Right ventricle myocardium inferior (tissue), 1 donor: ENCODE measurements around the gene LRRC49. TPM values are rescaled to one million over a fixed set of nuclear protein-coding genes. Genes with fewer than 3 reads are reported as not detected.

ENCODE experiments used
- ATAC-seq: fragments of 200-7000 bp; cut with Tn5 transposase; one replicate; pipeline ENCODE4 v1.9.1; 2020; ENCODE audit warnings: mild to moderate bottlenecking, moderate library complexity
- DNase-seq: peaks from one replicate; pipeline ENCODE4 v3.0.0; 2021; ENCODE audit errors: missing footprints
- intact Hi-C: fragments of 100-400 bp; cut with DNase I; formaldehyde crosslinking; loops from one replicate; pipeline ENCODE4 v1.11.0; 2022
- total RNA-seq: library from RNA; stranded (reverse); fragmentation: NEBNext Ultra II Directional; extraction: Animal tissue kit (Norgen Biotek cat#: 25700); gene quantifications from one replicate; pipeline ENCODE4 v1.2.1, GENCODE V29; 2021
- donor health status: DM: no; HTN: yes; CAD: no; lungs with severe emphysema.

LRRC49 gene
- total RNA-seq, 1 donor from 2014 or later = 70.9 TPM

DNA sequence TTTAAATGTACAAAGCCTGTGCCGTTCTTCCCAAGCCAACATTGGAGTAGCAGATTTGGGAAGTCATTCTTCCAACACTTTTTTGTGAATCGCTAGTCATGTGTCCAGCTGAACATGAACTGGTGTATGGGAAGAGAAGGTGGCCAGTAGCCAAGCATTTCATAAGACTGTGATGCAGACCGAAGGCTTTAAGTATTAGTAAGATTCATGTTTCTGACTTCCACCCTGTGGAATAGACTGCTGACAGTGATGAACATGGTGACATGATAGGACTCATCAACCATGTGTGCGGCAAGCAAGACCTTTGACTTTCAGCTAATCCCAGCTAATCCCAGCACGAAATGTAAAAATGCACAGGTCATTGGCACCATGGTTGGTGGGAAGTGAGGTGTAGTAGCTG is 174.4 kb downstream of the LRRC49 start:
- intact Hi-C loops = no loop called here
- ATAC-seq (peak; percentile 78), DNase-seq (no peak)

DNA sequence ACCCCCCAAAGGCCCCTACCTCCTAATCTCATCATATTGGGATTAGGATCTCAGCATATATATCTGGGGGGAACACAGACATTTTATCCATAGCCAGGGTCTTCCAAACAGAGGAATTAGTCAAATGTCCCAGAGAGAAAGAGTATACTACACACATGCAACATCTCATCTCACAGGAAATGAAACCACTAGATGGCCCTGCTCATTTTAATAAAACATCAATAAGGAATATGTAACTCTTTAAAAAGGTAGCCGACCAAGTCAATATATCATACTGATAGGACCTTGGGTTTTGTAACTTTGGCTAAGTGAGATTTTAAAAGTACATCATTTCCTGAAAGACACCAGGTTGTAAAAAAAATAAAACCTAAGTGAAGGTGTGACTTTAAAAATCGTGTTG is 177.1 kb downstream of the LRRC49 start:
- ATAC-seq = no peak
- no peak for DNase-seq
- intact Hi-C loops = no loop called here

DNA sequence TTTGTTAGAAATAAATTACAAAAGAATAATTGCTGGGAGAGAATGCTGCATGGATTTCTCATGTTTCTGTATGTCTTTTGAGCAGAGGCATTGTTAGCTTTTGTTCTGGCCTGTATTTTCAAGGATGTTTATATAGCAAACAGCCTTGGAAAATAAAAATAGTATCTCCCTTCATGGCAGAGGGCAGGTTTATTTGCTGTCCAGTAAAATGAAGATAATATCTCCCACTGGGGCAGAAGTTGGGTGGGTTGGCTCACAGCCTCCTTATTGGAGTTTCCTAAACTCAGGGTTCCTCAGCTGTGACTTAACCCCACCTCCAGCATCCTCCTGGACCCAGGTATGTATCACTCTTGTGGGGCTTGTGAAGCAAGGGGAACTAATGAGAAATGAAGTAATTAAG is 178.9 kb downstream of the LRRC49 start:
- intact Hi-C loops = no loop called here
- DNase-seq = no peak
- no peak for ATAC-seq

DNA sequence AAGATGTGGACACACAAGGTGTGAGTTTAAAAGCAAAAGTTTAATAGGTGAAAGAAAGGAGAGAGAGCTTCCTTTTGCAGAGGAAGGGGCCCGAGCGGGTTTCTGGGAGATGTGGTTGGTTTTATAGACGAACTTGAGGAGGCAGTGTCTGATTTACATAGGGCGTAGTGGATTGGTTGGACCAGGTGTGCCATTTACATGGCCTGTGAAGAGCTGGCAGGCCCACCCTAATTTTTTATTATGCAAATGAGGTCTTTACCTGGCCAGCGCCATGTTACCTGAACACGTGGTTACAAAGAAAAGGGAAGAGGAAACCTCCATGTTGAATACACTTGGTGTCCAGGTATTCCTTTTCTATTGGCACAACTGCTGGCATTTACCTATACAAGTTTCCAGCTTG is 179.8 kb downstream of the LRRC49 start:
- intact Hi-C loops = no loop called here
- no peak for ATAC-seq

DNA sequence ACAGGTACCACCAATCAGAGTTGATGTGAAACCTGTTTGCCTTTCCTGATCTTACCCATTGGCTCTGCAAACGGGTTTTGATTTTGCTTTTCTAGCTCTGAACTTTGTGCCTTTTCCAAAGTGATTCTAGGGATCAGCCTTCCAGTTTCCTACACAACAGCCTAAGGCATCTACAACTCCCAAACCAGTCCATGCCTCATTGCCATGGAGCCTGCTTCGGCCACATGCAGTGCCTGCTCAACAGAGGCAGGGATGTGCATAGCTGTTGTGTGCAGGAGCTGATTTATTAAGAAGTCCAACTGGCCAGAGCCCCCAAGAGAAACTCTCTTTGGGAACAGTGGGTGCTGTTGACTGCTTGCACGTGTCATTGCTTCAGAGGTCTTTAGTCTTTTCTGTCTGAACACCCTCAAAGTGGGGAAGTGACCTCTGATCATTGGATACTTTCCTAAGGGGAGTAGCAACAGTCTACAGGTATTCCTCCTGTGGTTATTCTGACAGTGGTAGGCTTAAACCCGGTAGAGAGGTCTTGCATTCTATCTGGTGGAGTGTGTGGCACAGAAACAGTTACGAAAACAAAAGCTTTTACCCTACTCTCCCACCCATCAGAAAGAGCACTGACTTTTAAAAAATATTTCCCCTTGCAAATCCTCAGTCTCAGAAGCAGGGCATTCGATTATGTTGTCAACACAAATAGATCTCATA is 186.0 kb downstream of the LRRC49 start:
- ATAC-seq (no peak), DNase-seq (no peak)
- intact Hi-C loops = no loop called here

More for the DNA sequence above, 179.8 kb downstream of the LRRC49 start:
- DNase-seq = no peak

DNA sequence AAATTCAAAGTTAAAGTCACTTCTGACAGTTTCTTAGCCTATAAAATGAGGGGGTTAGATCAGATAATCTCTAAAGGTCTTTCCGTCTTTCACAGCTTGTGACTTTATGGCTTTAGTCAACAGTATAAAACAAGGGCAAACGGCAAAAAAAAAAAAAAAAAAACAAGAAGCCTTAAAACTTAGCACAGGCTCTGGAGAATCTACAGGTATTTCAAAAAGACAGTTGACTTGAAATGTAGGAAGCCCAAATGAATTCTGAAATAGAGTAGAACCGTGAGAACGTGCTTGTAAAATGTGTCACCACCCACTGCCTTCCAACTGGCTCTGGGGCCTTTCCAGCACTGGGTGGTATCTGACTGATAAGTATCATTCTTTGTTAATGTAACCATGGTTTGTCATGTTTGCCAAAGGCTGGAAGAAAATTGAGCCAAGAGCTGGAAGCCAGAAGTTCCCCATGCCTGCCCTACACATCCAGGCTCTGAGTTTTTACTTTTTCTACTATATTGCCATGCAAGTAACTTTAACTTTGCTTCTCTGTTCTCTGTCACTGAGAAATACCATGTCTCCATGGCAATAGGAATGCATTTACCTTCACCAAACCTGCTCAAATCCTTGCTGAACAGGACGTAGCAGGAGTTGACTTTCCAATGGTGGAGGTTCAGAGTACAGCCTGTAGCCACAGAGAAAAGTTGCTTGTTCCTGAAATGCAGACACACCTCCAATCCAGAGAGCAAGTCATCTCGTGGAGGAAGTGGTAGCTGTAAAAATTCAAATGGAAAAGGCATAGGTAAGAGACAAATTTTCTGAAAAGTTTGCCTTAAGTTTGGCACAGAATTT is 186.8 kb downstream of the LRRC49 start:
- ATAC-seq = peak; percentile 49
- intact Hi-C loops = no loop called here
- no peak for DNase-seq

DNA sequence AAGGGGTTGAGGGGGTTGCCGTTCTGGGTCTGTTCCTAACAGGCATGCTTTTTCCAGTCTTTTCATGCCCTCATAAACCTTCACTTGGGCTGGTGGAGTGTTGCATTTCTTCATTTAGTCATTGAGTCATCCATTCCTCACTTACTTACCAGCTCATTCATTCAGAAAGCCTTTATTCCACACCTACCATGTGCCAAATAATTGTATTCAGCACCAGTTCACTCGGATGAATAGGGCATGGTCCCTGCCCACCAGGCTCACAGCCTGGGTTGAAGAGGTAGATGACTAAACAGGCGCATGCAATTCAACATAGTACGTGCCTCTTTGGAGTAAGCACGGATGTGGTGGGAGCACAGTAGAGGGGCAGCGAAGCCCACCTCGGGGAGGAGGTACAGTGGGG is 187.5 kb downstream of the LRRC49 start:
- DNase-seq (no peak), ATAC-seq (no peak)
- intact Hi-C loops = no loop called here

DNA sequence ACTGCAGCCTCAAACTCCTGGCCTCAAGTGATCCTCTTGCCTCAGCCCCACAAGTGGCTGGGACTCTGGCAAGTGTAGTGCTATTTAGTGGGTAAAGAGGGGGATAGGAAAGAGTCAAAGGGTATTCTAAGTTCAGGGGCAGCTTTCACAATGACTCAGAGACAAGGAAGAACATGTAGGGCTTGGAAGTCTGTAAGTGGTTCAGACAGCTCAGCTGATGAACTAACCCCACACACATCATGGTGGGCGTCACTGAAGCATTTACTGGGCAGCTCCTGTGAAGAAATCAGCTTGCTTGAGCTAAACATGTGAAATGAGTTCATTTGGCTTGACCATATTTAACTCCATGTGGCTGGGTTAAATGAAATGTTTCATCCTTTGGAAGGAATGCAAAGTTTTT is 188.1 kb downstream of the LRRC49 start:
- DNase-seq = no peak
- intact Hi-C loops = no loop called here
- ATAC-seq = no peak

DNA sequence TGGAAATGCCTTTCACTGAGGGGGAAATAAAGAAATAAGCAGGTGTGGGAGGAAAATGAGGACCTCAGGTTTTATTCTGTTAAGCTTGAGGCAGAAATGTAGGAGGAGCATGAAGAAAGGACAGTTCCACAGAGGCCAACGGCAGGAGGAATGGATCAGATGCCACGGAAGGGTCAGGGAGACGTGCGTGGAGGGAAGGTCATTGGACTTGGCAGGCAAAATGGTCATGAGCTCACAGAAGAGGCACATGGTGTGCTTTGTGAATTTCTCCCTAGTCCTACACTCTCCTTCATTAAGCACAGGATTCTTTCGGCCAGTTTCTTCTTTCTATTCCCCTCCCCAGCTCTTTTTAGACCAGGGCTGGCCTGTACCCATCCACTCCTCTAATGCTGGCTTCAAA is 190.2 kb downstream of the LRRC49 start:
- DNase-seq = no peak
- ATAC-seq = peak; percentile 75
- intact Hi-C loops = no loop called here

DNA sequence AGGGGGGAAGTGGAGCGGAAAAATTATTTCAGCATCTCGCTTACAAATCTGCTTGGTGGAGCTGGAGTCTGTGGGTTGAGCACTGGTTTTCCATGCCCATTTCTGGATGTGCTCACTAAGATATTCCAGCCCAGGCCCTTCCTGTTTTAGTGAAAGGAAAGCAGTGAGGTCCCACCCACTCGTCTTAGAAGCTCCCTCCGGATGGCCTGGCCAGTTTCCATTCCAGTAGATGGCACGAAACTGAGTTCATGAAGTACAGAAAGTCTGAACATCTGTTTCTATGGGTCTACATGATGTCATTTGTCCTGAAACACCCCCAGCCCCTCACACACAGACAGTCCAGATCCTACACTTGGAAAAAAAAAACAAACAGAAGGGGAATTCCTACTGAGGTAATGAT is 190.7 kb downstream of the LRRC49 start:
- DNase-seq (no peak), ATAC-seq (peak; percentile 76)
- intact Hi-C loops = no loop called here

DNA sequence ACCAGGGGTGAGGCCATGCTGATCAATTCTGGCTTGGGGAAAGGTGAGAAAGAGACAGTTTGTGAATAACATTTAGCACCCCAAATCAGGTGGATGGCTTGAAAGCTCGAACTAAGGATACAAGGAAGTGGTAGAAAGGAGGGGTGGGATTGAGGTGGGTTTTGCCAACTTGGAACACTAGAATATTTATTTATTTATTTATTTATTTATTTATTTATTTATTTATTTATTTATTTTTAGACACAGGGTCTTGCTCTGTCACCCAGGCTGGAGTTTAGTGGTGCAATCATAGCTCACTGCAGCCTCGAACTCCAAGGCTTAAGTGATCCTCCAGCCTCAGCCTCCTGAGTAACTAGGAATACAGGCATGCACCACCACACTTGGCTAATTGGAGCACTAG is 191.6 kb downstream of the LRRC49 start:
- intact Hi-C loops = no loop called here
- ATAC-seq = no peak
- DNase-seq = no peak

DNA sequence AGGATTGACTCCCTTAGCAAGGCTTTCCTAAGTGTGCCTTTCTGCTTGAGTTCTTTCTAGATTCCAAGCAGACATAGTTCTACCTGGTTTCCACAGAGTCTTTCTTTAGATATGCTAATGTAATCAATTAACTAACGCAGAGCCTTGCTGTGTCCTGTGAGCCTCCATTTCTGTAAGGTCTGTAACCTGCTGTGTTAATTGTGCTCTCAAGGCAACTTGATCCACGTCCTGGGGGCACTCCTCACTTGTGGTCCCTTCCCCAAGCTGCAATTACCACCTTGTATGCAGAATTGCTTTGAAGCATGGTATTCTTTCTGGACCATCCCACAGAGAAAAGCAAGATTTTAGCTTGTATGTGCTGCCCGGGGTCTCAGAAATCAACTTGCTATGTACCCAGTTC is 193.2 kb downstream of the LRRC49 start:
- DNase-seq = no peak
- no peak for ATAC-seq
- intact Hi-C loops = no loop called here

DNA sequence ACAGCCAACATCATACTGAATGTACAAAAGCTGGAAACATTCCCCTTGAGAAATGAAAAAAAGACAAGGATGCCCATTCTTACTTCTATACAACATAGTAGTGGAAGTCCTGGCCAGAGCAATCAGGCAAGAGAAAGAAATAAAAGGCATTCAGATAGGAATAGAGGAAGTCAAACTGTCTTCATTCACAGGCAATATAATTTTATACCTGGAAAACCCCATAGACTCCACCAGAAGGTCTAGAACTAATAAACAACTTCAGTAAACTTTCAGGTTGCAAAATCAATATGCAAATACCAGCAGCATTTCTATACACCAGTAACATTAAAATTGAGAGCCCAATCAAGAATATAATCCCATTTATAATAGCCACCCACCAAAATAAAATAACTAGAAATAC is 195.5 kb downstream of the LRRC49 start:
- intact Hi-C loops = no loop called here
- DNase-seq = no peak
- ATAC-seq = no peak

DNA sequence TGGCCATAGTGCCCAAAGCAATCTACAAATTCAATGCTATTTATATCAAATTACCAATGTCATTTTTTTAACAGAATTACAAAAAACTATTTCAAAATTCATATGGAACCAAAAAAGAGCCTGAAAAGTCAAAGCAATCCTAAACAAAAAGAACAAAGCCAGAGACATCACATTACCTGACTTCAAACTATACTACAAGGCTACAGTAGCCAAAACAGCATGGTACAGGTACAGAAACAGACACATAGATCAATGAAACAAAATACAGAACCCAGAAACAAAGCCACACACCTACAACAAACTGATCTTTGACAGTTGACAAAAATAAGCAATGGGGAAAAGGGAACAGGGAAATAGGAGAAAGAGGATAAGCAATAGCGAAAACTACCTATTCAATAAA is 196.1 kb downstream of the LRRC49 start:
- intact Hi-C loops = no loop called here

DNA sequence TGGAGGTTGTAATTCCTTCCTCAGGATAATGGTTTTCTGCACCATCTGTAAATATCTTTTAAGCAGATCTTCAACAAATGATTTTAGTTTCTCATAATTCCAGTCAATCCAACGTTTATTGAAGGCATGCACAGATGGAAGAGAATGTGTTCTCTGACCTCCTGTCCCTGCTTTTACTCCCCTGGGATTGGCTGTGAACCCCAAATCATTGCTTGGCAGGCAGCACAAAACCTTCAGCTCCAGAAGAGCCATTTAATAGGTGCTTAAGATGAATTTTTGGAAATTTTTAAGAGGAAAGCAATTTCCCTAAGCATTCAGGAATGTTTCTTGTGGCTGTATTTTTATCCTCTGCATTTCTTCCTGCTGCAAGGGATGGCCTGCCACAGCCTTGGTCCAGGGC is 197.2 kb downstream of the LRRC49 start:
- DNase-seq (no peak), ATAC-seq (no peak)
- intact Hi-C loops = no loop called here

More for the DNA sequence above, 196.1 kb downstream of the LRRC49 start:
- DNase-seq = no peak
- ATAC-seq = no peak

DNA sequence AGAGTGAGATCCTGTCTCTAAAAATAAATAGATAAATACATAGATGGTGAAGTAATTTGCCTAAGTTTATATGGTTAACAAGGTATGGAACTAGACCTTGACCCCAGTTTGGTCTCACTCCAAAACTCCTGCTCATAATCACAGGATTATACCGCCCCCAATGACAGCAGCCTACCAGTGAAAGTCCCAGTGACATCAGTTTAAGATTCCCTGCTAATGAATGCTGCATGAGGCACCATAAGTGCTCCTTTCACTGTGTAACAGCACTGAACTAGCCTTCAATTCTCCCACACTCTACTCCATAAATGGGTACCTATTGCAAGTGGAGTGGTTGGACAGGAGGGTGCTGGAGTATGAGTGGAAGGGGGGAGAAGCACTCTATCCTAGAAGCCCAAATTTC is 199.0 kb downstream of the LRRC49 start:
- intact Hi-C loops = no loop called here
- ATAC-seq = no peak
- no peak for DNase-seq

DNA sequence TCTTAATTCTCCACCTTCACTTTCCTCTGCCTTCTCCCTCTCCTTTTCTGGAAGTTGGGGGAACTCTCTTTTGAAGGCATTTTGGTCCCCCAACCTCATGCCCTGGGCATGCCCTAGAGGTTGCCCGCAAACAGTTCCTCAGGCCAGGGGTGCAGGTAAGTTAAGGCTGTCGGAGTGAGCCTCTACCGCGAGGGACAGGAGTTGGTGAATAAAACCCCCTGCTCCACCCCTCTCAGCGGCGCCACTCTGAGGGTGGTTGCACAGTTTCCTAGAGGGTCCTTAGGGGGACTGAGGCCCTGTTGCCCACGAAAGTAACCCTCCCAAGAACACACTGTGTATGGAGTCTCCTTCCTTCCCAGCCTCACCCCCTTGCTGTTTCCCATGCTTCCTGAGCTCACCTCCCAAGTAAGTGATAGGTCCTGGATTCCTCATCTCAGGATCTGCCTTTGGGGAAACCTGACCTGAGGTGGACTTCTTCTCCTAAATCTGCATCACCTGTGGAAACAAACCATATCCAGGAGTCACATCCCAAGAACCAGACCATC is 199.5 kb downstream of the LRRC49 start:
- no peak for DNase-seq
- ATAC-seq = no peak
- intact Hi-C loops = no loop called here

DNA sequence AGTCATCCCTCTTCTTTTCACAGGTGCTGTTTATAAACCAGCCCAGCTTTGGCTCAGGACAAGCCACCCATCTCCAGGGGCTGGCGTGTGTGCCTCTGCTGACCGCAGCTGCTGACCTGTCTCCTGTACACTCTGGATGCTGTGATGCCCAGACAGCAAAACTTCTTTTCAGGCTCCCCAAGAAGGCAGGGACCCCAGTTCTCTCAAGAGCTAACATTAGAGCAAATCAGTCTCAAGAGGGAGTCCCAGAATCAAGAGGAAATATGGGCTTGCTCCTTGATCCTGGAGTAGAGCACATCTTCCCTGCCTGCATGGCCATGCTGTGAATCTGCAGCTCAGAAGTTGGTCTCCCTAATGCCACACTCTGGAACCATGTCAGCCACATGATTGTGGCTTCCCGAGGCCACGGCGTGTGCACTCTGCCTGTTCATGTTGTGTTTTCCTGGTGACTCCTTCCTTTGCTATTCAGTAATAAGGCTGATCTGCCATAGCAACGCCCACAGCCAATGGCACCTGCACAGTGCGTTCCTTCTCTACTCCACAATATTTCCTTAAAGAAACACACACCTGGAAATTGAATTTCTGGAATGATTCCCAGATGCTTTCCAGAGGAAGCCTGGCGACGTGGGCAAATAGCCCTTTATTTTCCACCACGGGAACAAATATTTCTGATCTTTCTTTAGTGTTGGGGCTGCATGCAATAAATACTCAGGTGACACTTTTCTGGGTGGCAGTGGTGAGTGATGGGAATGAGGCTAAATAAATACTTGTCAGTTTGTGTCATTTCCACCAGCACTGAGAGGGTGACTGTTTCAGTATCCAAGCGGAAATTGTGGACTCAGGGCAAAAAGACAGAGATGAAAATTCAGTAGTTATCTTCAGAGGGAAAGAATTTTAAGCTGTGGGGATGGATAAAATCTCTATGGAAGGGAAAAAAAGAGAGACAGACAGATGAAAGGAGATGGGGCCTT is 200.7 kb downstream of the LRRC49 start:
- no peak for DNase-seq
- ATAC-seq = no peak
- intact Hi-C loops = no loop called here

DNA sequence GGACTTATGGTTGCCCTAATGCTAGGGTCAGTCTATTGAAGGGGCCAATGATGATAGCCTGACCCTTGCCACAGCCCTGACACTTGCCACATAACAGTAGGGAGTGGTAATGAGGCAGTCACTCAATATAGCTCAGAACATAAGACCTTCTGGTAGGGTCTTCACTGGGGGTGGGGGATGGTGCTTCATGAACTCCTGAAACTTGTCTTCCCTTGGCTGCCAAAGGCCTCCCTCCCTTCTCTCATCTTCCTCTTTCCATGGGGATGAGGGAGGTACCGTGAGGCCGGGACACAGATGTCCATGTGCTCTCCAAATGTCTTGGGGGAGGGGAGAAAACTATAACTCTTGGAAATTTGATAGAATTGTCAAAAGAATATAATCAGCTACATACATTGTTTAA is 201.5 kb downstream of the LRRC49 start:
- no peak for ATAC-seq
- no peak for DNase-seq
- intact Hi-C loops = no loop called here
